Smooth muscle cell (in vitro differentiated cells): ENCODE results near the gene DKKL1. TPM values are rescaled to one million over a fixed set of nuclear protein-coding genes. Genes with fewer than 3 reads are reported as not detected.
"Not testable (repeated sequence)": the region's sequence is repeated elsewhere in the genome, so short reads cannot be mapped to it uniquely, and the experiment has no call there.

Experiments used
- DNase-seq: peaks from one replicate; lab custom pipeline; 2025; ENCODE audit not compliant: unreplicated experiment; lab: John Stamatoyannopoulos, UW
- H2AFZ ChIP-seq: fragments of 200-600 bp; sonication (generic); 2 replicates; pipeline ENCODE4 v1.6.0; 2016; ENCODE audit warnings: antibody characterized with exemption, low read depth, mild to moderate bottlenecking
- H3F3A ChIP-seq: fragments of 200-600 bp; sonication (generic); 2 replicates; pipeline ENCODE4 v1.6.0; 2017; ENCODE audit warnings: antibody characterized with exemption, low read depth
- H3K27ac ChIP-seq: fragments of 200-600 bp; sonication (generic); 2 replicates; pipeline ENCODE4 v1.5.1; 2016; ENCODE audit warnings: low read depth, mild to moderate bottlenecking
- H3K27me3 ChIP-seq: fragments of 200-600 bp; sonication (generic); 2 replicates; pipeline ENCODE4 v1.6.1; 2016; ENCODE audit warnings: low read depth, mild to moderate bottlenecking
- H3K36me3 ChIP-seq: fragments of 200-600 bp; sonication (generic); 2 replicates; pipeline ENCODE4 v1.5.1; 2016; ENCODE audit warnings: low read depth
- H3K4me1 ChIP-seq: fragments of 200-600 bp; sonication (generic); 2 replicates; pipeline ENCODE4 v1.5.1; 2016; ENCODE audit warnings: low read depth
- H3K4me2 ChIP-seq: fragments of 200-600 bp; sonication (generic); 2 replicates; pipeline ENCODE4 v1.6.0; 2016; ENCODE audit warnings: mild to moderate bottlenecking
- H3K4me3 ChIP-seq: fragments of 200-600 bp; sonication (generic); 2 replicates; pipeline ENCODE4 v1.5.1; 2016; ENCODE audit warnings: mild to moderate bottlenecking
- H3K79me2 ChIP-seq: fragments of 200-600 bp; sonication (generic); 2 replicates; pipeline ENCODE4 v1.6.0; 2016; ENCODE audit warnings: low read depth, mild to moderate bottlenecking
- H3K9ac ChIP-seq: fragments of 200-600 bp; sonication (generic); 2 replicates; pipeline ENCODE4 v1.6.0; 2016; ENCODE audit warnings: low read depth
- H3K9me3 ChIP-seq: fragments of 200-600 bp; sonication (generic); replicated peaks from 2 replicates; pipeline ENCODE4 v1.5.1; 2016; ENCODE audit warnings: low read depth
- H4K20me1 ChIP-seq: fragments of 200-600 bp; sonication (generic); 2 replicates; pipeline ENCODE4 v1.6.0; 2016; ENCODE audit warnings: low read depth
- CTCF ChIP-seq: fragments of 200-600 bp; sonication (generic); IDR thresholded peaks from 2 replicates; pipeline ENCODE4 v1.5.1; 2017; ENCODE audit warnings: borderline replicate concordance, mild to moderate bottlenecking, antibody characterized with exemption; ENCODE audit not compliant: insufficient read depth, poor library complexity, severe bottlenecking
- WGBS: methylation state at CpG from one replicate; pipeline ENCODE4 v1.1.7; 2016; ENCODE audit warnings: low lambda C conversion rate; 5-methylcytosine and 5-hydroxymethylcytosine counted together
- polyA plus RNA-seq: library from polyadenylated mRNA; unstranded; fragments of >200 nt; fragmentation: Nextera tagmentation; extraction: Ambion mirVana; gene quantifications from 2 replicates; pipeline ENCODE4 v1.2.1, GENCODE V29; 2016
- total RNA-seq: library from RNA; depleted of rRNA; stranded (reverse); fragments of >200 nt; gene quantifications from 2 replicates; pipeline ENCODE4 v1.2.3, GENCODE V29; 2014

Gene DKKL1
- total and polyA plus RNA-seq, 2 experiments from 2014 or later = 2.3 to 2.8 TPM

DNA sequence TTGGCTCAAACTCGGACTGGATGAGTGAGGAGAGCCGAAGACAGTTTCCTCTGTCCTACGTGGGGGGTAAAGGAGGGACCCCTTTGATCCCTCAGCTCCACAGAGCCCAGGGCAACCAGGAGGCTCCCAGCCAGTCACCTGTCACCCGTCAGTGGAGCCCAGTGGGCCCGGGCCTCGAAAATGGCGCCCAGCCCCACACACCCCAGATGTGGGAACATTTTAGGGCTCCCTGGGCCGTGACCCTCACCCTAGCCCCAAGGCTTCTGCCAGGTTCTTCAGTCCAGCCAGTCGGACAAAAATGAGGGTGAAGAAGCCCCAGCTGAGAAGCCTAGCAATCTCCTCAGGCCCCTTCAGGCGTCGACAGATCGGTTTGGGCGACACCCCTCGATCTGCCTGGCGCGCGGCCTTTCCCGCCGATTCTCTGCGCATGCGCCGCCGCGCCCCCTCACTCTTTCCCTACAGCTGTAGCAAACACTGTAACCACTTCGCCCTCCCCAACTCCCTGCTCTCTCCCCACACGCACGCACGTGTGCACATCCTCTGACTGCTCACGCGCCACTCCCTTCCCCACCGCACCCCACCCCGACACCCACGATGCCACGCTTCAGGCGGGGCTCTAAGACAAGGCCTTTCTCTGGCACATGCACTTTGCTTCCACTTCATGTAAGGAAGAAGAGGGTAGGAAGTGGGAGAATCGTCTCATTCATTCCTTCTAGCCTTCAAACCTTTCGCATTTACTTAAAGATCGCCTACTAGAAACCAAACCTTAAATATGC is 38.7 kb upstream of the DKKL1 start, which contains the start of gene SLC6A16:
SLC6A16 (minus strand) TSS at position 391 of the 776 bp plus-strand sequence. CDS start 13,844 bp downstream, outside the sequence.
- Histone ChIP-seq H3K4me1 (no peaks in the 10 kb centered on the region), H3K27ac (no peak within 1 kb of the TSS), H3K4me3 (no peak within 1 kb of the TSS), H4K20me1 (no peaks in the 10 kb centered on the region), H3K36me3 (peaks cover 15% of the 10 kb centered on the region), H3K9me3 (no peaks in the 10 kb centered on the region), H2AFZ (no peak within 1 kb of the TSS), H3K9ac (no peak within 1 kb of the TSS), H3K79me2 (no peaks in the 10 kb centered on the region), H3F3A (no peaks in the 10 kb centered on the region), H3K27me3 (no peaks in the 10 kb centered on the region), H3K4me2 (no peak within 1 kb of the TSS)
- WGBS = 97% methylated on average over 38 of the region's 38 CpGs
- TF ChIP-seq CTCF = no peak
- no peak for DNase-seq

DNA sequence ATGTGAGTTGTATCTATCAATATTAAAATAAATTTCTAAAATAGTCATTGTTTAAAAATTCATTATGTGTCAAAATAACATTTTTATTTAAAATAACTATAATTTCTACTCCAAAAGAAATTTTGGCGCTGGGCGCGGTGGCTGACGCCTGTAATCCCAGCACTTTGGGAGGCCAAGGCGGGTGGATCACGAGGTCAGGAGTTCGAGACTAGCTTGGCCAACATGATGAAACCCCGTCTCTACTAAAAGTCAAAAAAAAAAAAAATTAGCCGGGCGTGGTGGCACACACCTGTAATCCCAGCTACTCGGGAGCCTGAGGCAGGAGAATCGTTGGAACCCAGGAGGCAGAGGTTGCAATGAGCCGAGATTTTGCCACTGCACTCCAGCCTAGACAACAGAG is 37.9 kb upstream of the DKKL1 start:
- not testable (repeated sequence) for H3K79me2 ChIP-seq, H3K9me3 ChIP-seq, H3K27ac ChIP-seq, DNase-seq, H3K9ac ChIP-seq, H3K4me2 ChIP-seq, H2AFZ ChIP-seq, H3K27me3 ChIP-seq, H3F3A ChIP-seq, H3K4me3 ChIP-seq, H4K20me1 ChIP-seq, H3K4me1 ChIP-seq
- 98% methylated on average over 13 of the region's 13 CpGs for WGBS
- peaks cover 15% of the 10 kb centered on the region for H3K36me3 ChIP-seq

GRCh38 chr19:49326165-49326704 is 37.4 kb upstream of the DKKL1 start:
- H3K9me3 ChIP-seq = no peaks in the 10 kb centered on the region
- no peak overlapping the region for H3K4me2 ChIP-seq
- TF ChIP-seq CTCF = no peak
- 93% methylated on average over 3 of the region's 3 CpGs for WGBS
- H3K4me3 ChIP-seq = no peak overlapping the region
- no peaks in the 10 kb centered on the region for H3K27me3 ChIP-seq
- H3K4me1 ChIP-seq = no peaks in the 10 kb centered on the region
- no peaks in the 10 kb centered on the region for H4K20me1 ChIP-seq
- no peaks in the 10 kb centered on the region for H3F3A ChIP-seq
- no peak for DNase-seq
- H3K36me3 ChIP-seq = peaks cover 15% of the 10 kb centered on the region
- no peak overlapping the region for H3K9ac ChIP-seq
- no peaks in the 10 kb centered on the region for H3K79me2 ChIP-seq
- no peak overlapping the region for H2AFZ ChIP-seq
- H3K27ac ChIP-seq = no peak overlapping the region

DNA sequence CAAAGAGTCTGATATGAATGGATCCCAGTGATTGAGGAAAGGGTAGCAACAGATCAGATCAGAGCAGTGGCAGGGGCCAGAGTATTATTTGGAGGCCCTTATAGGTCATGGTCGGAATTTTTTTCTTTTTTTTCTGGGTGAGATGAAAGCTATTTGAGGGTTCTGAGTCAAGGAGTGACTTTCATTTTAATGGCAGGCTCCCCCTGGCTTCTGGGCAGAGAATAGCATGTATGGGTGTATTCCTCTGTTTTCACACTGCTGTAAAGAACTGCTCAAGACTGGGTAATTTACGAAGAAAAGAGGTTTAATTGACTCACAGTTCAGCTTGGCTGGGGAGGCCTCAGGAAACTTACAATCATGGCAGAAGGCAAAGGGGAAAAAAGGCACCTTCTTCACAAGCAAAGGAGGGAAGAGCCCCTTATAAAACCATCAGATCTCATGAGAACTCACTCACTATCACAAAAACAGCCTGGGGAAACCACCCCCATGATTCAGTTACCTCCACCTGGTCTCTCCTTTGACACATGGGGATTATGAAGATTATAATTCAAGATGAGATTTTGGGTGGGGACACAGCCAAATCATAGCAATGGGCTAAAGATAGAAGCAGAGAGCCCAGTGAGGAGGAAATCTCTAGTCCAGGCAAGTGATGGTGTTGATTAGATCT is 35.7 kb upstream of the DKKL1 start:
- no peak overlapping the region for H2AFZ ChIP-seq
- H3K4me1 ChIP-seq = no peaks in the 10 kb centered on the region
- H3K79me2 ChIP-seq = no peaks in the 10 kb centered on the region
- no peak overlapping the region for H3K4me3 ChIP-seq
- no peak overlapping the region for H3K9ac ChIP-seq
- peaks cover 2% of the 10 kb centered on the region for H3K36me3 ChIP-seq
- H3K4me2 ChIP-seq = no peak overlapping the region
- no peaks in the 10 kb centered on the region for H4K20me1 ChIP-seq
- no peak for DNase-seq
- TF ChIP-seq CTCF = peak; percentile 39
- WGBS = 82% methylated on average over 2 of the region's 2 CpGs
- H3F3A ChIP-seq = no peaks in the 10 kb centered on the region
- no peak overlapping the region for H3K27ac ChIP-seq
- no peaks in the 10 kb centered on the region for H3K27me3 ChIP-seq
- no peaks in the 10 kb centered on the region for H3K9me3 ChIP-seq
